ENCODE measurements around the gene CLRN3.

Gene CLRN3

GRCh38 chr10:127892743-127893142 lies at the start of gene CLRN3:
Gene CLRN3 (minus strand): TSS chr10:127892941. CDS start chr10:127892784, 157 bp downstream.
- no peak for DNase-seq

GRCh38 chr10:127940866-127941640 lies 48.3 kb upstream of the CLRN3 start:
- no peak for DNase-seq

- no peak for DNase-seq
These were observed 47.1 kb upstream of the CLRN3 start for GRCh38 chr10:127939786-127940330.

- no peak for DNase-seq
These were observed 45.2 kb upstream of the CLRN3 start for GRCh38 chr10:127937915-127938463.

- DNase-seq = no peak
These were observed 44.3 kb upstream of the CLRN3 start for GRCh38 chr10:127937069-127937468.

- DNase-seq = no peak
These were observed 42.4 kb upstream of the CLRN3 start for GRCh38 chr10:127935071-127935561.

GRCh38 chr10:127934383-127934782 lies 41.6 kb upstream of the CLRN3 start:
- DNase-seq = no peak

GRCh38 chr10:127933271-127933670 lies 40.5 kb upstream of the CLRN3 start:
- DNase-seq = no peak

- DNase-seq = no peak
These were observed 40.0 kb upstream of the CLRN3 start for GRCh38 chr10:127932521-127933270.

GRCh38 chr10:127928021-127928806 lies 35.5 kb upstream of the CLRN3 start:
- no peak for DNase-seq

GRCh38 chr10:127926455-127926854 lies 33.7 kb upstream of the CLRN3 start:
- peak; percentile 27 for DNase-seq

GRCh38 chr10:127925471-127926207 lies 32.9 kb upstream of the CLRN3 start:
- DNase-seq = no peak

GRCh38 chr10:127923646-127924045 lies 30.9 kb upstream of the CLRN3 start:
- DNase-seq = no peak

GRCh38 chr10:127922675-127923366 lies 30.1 kb upstream of the CLRN3 start:
- no peak for DNase-seq

GRCh38 chr10:127922206-127922605 lies 29.5 kb upstream of the CLRN3 start:
- DNase-seq = no peak

- DNase-seq = no peak
These were observed 29.0 kb upstream of the CLRN3 start for GRCh38 chr10:127921753-127922145.

GRCh38 chr10:127921075-127921752 lies 28.5 kb upstream of the CLRN3 start:
- no peak for DNase-seq

- no peak for DNase-seq
These were observed 27.7 kb upstream of the CLRN3 start for GRCh38 chr10:127920306-127921074.

GRCh38 chr10:127919418-127920271 lies 26.9 kb upstream of the CLRN3 start:
- DNase-seq = peak; percentile 30
